NCI-H774 (cell line): ENCODE data around the gene GIMAP4.
"Not testable (repeated sequence)": the region's sequence is repeated elsewhere in the genome, so short reads cannot be mapped to it uniquely, and the experiment has no call there.

Experiments used
- DNase-seq: peaks from one replicate; lab custom pipeline; 2025; lab: John Stamatoyannopoulos, UW

Gene GIMAP4

GRCh38 chr7:150580638-150581394 is 13.6 kb downstream of the GIMAP4 start:
- DNase-seq: no peak

DNA sequence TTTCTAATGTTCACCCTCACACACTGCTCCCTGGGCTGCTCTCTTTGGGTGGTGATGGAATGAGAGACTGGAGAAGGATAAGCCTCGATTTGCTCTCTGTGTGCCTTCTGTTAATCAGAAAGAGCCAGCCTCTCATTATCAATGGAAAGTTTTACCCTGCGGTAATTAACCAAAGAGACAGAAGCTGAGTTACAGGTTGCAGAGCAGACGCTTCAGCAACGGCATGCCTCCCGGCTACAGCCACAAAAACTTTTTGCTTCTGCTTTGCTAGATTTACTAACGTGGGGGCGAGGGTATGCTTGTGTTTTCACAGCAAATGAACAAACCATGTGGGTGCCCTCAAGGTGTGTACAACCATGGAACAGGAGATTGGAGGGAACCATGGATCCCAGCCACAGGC is 18.0 kb downstream of the GIMAP4 start:
- no peak for DNase-seq

- no peak for DNase-seq
Observed at GRCh38 chr7:150586068-150586784, 19.0 kb downstream of the GIMAP4 start.

DNA sequence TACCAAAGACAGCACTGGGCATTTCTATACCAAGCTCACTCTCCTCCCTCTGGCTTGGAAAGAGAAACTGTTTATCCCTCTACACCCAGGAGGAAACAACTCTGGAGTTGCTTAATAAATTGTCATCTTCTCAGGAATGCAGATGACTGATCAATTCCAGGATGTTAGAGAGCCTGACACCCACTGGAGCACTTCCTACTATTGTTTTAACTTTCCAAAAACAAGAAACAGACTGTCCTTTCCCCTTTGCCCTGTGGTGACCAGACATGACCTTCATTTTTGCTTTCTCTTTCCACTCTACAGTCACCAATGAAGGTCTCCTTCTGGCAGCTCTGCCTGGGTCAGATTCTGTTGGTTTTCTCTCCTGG is 19.6 kb downstream of the GIMAP4 start:
- DNase-seq: no peak

DNA sequence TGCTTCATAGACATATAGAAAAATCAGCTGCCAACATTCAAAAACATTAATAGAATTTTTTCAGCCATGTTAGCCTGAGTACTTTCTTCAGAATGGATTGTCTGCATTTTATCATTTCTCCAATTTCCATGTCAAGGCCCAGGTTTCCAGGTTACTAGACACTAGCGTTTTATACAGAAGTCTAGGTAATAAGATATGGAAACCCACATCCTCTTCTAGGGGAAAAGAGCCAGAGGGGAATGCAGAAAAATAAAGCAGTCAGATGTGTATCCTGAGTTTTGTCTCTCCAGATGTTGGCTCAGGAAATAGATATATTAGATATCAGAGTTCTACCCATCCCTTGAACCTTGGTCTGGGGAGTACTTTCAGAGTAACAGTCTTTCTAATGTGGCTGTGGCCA is 20.4 kb downstream of the GIMAP4 start:
- DNase-seq: no peak

DNA sequence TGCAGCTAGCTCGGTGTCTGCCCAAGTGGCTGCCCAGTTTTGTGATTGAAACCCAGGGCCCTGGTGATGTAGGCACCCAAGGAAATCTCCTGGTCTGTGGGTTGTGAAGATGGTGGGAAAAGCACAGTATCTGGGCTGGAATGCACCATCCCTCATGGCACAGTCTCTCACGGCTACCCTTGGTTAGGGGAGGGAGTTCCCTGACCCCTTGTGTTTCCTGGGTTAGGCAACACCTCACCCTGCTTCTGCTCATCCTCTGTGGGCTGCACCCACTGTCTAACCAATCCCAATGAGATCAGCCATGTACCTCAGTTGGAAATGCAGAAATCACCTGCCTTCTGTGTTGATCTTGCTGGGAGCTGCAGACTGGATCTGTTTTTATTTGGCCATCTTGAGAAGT is 27.6 kb downstream of the GIMAP4 start:
- DNase-seq: no peak

DNA sequence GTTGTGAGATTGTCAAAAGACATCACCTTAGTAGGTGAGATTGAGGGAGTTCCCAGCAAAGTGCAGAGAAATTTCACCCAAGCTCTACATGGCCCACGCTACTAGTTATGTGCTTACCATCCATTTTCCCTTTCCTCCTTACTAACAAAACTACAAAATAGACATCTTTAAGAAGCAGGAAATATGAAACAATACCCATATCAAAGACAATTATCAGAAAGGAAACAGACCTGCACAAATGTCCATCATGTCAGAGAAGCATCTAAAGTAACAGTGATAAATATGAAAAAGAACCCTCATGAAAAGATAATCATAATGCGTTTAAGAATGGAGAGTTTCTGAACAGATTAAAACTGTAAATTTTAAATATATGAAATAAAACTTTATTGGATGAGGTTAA is 28.2 kb downstream of the GIMAP4 start:
- no peak for DNase-seq

GRCh38 chr7:150603600-150603999 is 36.4 kb downstream of the GIMAP4 start:
- DNase-seq: not testable (repeated sequence)

GRCh38 chr7:150610233-150610632 is 43.0 kb downstream of the GIMAP4 start:
- DNase-seq: no peak

- DNase-seq: no peak
Observed at GRCh38 chr7:150612925-150613324, 45.7 kb downstream of the GIMAP4 start.

DNA sequence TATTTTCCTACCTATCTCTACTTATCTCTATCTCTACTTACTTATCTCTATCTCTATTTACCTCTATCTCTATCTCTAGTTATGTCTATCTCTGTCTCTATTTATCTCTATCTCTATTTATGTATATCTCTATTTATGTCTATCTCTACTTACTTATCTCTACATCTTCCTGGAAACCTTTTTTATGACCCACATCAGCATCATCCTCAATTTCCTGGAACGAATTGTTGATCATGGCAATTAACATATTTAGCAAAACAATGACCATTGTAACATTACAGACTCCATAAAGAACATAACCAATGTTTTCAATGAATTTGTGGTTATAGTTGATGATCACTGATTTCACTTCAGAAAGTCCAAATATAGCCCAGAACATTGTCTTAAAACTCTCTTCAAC is 46.7 kb downstream of the GIMAP4 start:
- no peak for DNase-seq

- DNase-seq: not testable (repeated sequence)
Observed at GRCh38 chr7:150614426-150614825, 47.2 kb downstream of the GIMAP4 start.

GRCh38 chr7:150615221-150615755 is 48.1 kb downstream of the GIMAP4 start:
- not testable (repeated sequence) for DNase-seq

DNA sequence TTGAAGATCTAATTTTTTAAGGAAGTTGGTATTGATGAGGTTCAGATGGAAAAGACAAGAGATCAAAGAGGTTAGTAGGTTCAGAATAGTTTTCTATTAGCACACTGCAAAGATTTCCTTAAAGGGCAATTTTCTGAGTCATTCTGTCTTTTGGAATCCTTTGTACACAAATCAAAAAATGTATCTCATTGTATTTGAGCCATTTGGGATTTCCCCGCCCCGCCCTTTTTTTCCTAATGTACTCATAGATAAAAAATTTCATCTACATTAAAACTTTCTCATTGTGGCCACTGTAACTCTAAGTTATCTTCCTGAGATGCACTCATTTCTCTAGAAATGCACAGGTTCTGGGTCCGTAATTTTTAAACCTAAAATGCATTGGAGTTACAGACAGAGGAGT is 52.9 kb downstream of the GIMAP4 start:
- DNase-seq: no peak

- no peak for DNase-seq
Observed at GRCh38 chr7:150620617-150621371, 53.6 kb downstream of the GIMAP4 start.

- DNase-seq: no peak
Observed at GRCh38 chr7:150621376-150621775, 54.2 kb downstream of the GIMAP4 start.
